SK-N-SH (cell line): ENCODE results near the gene DCTN3. TPM values are rescaled to one million over a fixed set of nuclear protein-coding genes. Genes with fewer than 3 reads are reported as not detected.

Experiments
- CTCF ChIA-PET: fragments of 300-600, 350-600 bp; formaldehyde crosslinking; extraction: SDS; loops from one replicate; lab custom pipeline; 2021; lab: Yijun Ruan, JAX
- POLR2A ChIA-PET: fragments of 350-600 bp; sonication (Branson Sonifier 250); formaldehyde crosslinking; extraction: SDS; loops from one replicate; lab custom pipeline; 2020; ENCODE audit warnings: antibody characterized with exemption, inconsistent platforms; lab: Yijun Ruan, JAX
- DNase-seq: peaks from one replicate; pipeline ENCODE4 v3.0.0; 2012
- H2AFZ ChIP-seq: fragments of 200-600 bp; sonication (generic); 2 replicates; pipeline ENCODE4 v1.8.1; 2016; ENCODE audit warnings: antibody characterized with exemption, mild to moderate bottlenecking, low read depth
- H3F3A ChIP-seq: fragments of 200-600 bp; sonication (generic); replicated peaks from 2 replicates; pipeline ENCODE3; 2016; ENCODE audit warnings: antibody characterized with exemption, mild to moderate bottlenecking; ENCODE audit not compliant: insufficient read depth
- H3K27ac ChIP-seq, 2 experiments: fragments of 200-500 bp in 1 of 2; fragments of 200-600 bp in 1 of 2; sonication (Bioruptor generic) in 1 of 2; sonication (generic), shearing (Covaris generic) in 1 of 2; 2 replicates each; pipeline versions ENCODE4 v1.5.1 to v1.6.1; 2014 to 2016; ENCODE audit warnings: low read depth in 2 of 2, inconsistent platforms in 1 of 2, low read length in 1 of 2, mild to moderate bottlenecking in 1 of 2, mixed read lengths in 1 of 2
- H3K27me3 ChIP-seq: fragments of 200-600 bp; sonication (generic), shearing (Covaris generic); 2 replicates; pipeline ENCODE4 v1.6.1; 2016; ENCODE audit warnings: mixed run types; ENCODE audit not compliant: insufficient read depth
- H3K36me3 ChIP-seq, 2 experiments: fragments of 200-500 bp in 1 of 2; fragments of 200-600 bp in 1 of 2; sonication (Bioruptor generic) in 1 of 2; sonication (generic) in 1 of 2; replicated peaks in 1 of 2; 2 replicates each; pipeline versions ENCODE3 to v1.5.1; 2014 to 2016; ENCODE audit warnings: low read length in 1 of 2, mild to moderate bottlenecking in 1 of 2; ENCODE audit not compliant: insufficient read depth in 2 of 2, control insufficient read depth in 1 of 2
- H3K4me1 ChIP-seq, 2 experiments: fragments of 200-500 bp in 1 of 2; fragments of 200-600 bp in 1 of 2; sonication (Bioruptor generic) in 1 of 2; sonication (generic), shearing (Covaris generic) in 1 of 2; 2 replicates each; pipeline versions ENCODE4 v1.5.1 to v1.6.1; 2014 to 2016; ENCODE audit warnings: low read depth in 1 of 2, low read length in 1 of 2, mixed run types in 1 of 2; ENCODE audit not compliant: insufficient read depth in 2 of 2, control insufficient read depth in 1 of 2
- H3K4me2 ChIP-seq: fragments of 200-600 bp; sonication (generic), shearing (Covaris generic); 2 replicates; pipeline ENCODE4 v1.6.1; 2017; ENCODE audit warnings: mixed run types
- H3K4me3 ChIP-seq, 2 experiments: fragments of 200-500 bp in 1 of 2; fragments of 200-600 bp in 1 of 2; sonication (Bioruptor generic) in 1 of 2; sonication (generic), shearing (Covaris generic) in 1 of 2; 2 replicates each; pipeline versions ENCODE4 v1.5.1 to v1.8.1; 2014 to 2016; ENCODE audit warnings: low read depth in 2 of 2, inconsistent platforms in 1 of 2, low read length in 1 of 2, mild to moderate bottlenecking in 1 of 2, mixed read lengths in 1 of 2, moderate library complexity in 1 of 2
- H3K79me2 ChIP-seq: fragments of 200-600 bp; sonication (generic); 2 replicates; pipeline ENCODE4 v1.8.1; 2017; ENCODE audit warnings: mild to moderate bottlenecking; ENCODE audit not compliant: insufficient read depth
- H3K9ac ChIP-seq: fragments of 200-600 bp; sonication (generic); 2 replicates; pipeline ENCODE4 v1.6.1; 2017; ENCODE audit warnings: mixed run types
- H3K9me2 ChIP-seq: fragments of 200-600 bp; sonication (generic); 2 replicates; pipeline ENCODE4 v1.6.1; 2017; ENCODE audit warnings: mixed run types
- H3K9me3 ChIP-seq: fragments of 200-600 bp; sonication (generic); 2 replicates; pipeline ENCODE4 v1.6.1; 2017; ENCODE audit warnings: mixed run types, mild to moderate bottlenecking, moderate library complexity
- H4K20me1 ChIP-seq: fragments of 200-600 bp; sonication (generic); 2 replicates; pipeline ENCODE4 v1.6.1; 2017; ENCODE audit warnings: mild to moderate bottlenecking, mixed run types; ENCODE audit not compliant: insufficient read depth
- EP300 ChIP-seq, 2 experiments: IDR thresholded peaks; 2 replicates each; pipeline versions ENCODE4 v1.4.0 to v1.6.1; 2012; ENCODE audit warnings: borderline replicate concordance in 1 of 2, low read depth in 1 of 2, low read length in 1 of 2
- FOSL2 ChIP-seq: IDR thresholded peaks from 2 replicates; pipeline ENCODE4 v1.4.0; 2012; ENCODE audit warnings: low read depth, mild to moderate bottlenecking, moderate library complexity, borderline replicate concordance
- FOXJ3 ChIP-seq: sonication (generic); formaldehyde crosslinking; IDR thresholded peaks from 2 replicates; pipeline ENCODE4 v1.5.1; 2020; ENCODE audit warnings: mild to moderate bottlenecking, missing genetic modification reagents
- FOXM1 ChIP-seq: IDR thresholded peaks from 2 replicates; pipeline ENCODE4 v1.4.0; 2012; ENCODE audit warnings: low read depth, mild to moderate bottlenecking
- GABPA ChIP-seq: IDR thresholded peaks from 2 replicates; pipeline ENCODE4 v1.4.0; 2012; ENCODE audit warnings: low read depth, mild to moderate bottlenecking
- GATA2 ChIP-seq: sonication (generic); formaldehyde crosslinking; IDR thresholded peaks from 2 replicates; pipeline ENCODE4 v1.5.0; 2020; ENCODE audit warnings: mild to moderate bottlenecking, missing genetic modification reagents
- IRF3 ChIP-seq: fragments of 150-350 bp; IDR thresholded peaks from 2 replicates; pipeline ENCODE4 v1.6.1; 2016; ENCODE audit warnings: mild to moderate bottlenecking, low read depth, low read length
- JUND ChIP-seq: IDR thresholded peaks from 2 replicates; pipeline ENCODE4 v1.4.0; 2012
- NFIC ChIP-seq: IDR thresholded peaks from 2 replicates; pipeline ENCODE4 v1.4.0; 2012; ENCODE audit warnings: borderline replicate concordance
- NRF1 ChIP-seq: IDR thresholded peaks from 2 replicates; pipeline ENCODE4 v1.6.1; 2012; ENCODE audit warnings: low read depth, mild to moderate bottlenecking, low read length
- RAD21 ChIP-seq: IDR thresholded peaks from 2 replicates; pipeline ENCODE4 v1.6.1; 2012; ENCODE audit warnings: mild to moderate bottlenecking, low read length
- RCOR1 ChIP-seq: fragments of 150-350 bp; IDR thresholded peaks from 2 replicates; pipeline ENCODE4 v1.6.1; 2017; ENCODE audit warnings: antibody characterized with exemption, low read length
- RFX5 ChIP-seq: IDR thresholded peaks from 2 replicates; pipeline ENCODE4 v1.6.1; 2012; ENCODE audit warnings: mild to moderate bottlenecking, improper control_type of control experiment, low read length
- TAF1 ChIP-seq: IDR thresholded peaks from 2 replicates; pipeline ENCODE4 v1.6.1; 2012; ENCODE audit warnings: low read depth, mild to moderate bottlenecking, low read length, moderate library complexity, borderline replicate concordance
- TEAD4 ChIP-seq: IDR thresholded peaks from 2 replicates; pipeline ENCODE4 v1.4.0; 2012; ENCODE audit warnings: mild to moderate bottlenecking, borderline replicate concordance; ENCODE audit not compliant: insufficient read depth
- WGBS: methylation state at CpG from one replicate; pipeline ENCODE4 v1.1.6; 2017; ENCODE audit warnings: low lambda C conversion rate; 5-methylcytosine and 5-hydroxymethylcytosine counted together
- polyA plus RNA-seq, 3 experiments: library from polyadenylated mRNA; depleted of rRNA; stranded (reverse); fragments of >200 nt; gene quantifications; 2 replicates each; pipeline ENCODE4 v1.2.3, GENCODE V29; 2012
- TF ChIP-seq, protein P1 (sequence below): IDR thresholded peaks from 2 replicates; pipeline ENCODE4 v1.6.1; 2012; ENCODE audit warnings: mild to moderate bottlenecking, low read depth, low read length, moderate library complexity

The DCTN3 gene
- polyA plus RNA-seq, 1 of the 3 experiments (the other 2 are of a cell fraction), result 300 TPM

DNA sequence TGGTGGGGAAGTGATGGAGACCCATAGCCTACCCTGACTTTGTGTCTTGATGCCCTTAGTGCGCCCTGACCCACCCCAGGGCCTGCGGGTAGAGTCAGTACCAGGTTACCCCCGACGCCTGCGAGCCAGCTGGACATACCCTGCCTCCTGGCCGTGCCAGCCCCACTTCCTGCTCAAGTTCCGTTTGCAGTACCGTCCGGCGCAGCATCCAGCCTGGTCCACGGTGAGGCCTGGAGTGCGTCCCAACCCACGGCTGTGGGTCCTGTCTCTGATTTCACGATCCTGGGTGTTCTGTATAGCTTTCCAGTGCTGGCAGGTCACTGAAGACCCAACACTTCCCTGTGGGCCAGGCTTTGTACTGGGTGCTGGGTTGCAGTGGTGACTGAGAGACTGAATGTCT, 38.2 kb upstream of the DCTN3 start:
- no peak for DNase-seq
- Histone ChIP-seq H3K36me3 (no peaks in the 10 kb centered on the region), H3K9ac (no peak overlapping the region), H3K9me2 (no peaks in the 10 kb centered on the region), H3K4me3 (no peak overlapping the region), H3K4me1 (peaks cover 8 to 27% of the 10 kb centered on the region in 2 experiments), H3K27me3 (no peaks in the 10 kb centered on the region), H3F3A (peaks cover 3% of the 10 kb centered on the region), H4K20me1 (no peaks in the 10 kb centered on the region), H3K27ac (no peak overlapping the region), H2AFZ (no peak overlapping the region), H3K4me2 (no peak overlapping the region), H3K9me3 (no peaks in the 10 kb centered on the region), H3K79me2 (no peaks in the 10 kb centered on the region)
- TF ChIP-seq, protein P1, sequence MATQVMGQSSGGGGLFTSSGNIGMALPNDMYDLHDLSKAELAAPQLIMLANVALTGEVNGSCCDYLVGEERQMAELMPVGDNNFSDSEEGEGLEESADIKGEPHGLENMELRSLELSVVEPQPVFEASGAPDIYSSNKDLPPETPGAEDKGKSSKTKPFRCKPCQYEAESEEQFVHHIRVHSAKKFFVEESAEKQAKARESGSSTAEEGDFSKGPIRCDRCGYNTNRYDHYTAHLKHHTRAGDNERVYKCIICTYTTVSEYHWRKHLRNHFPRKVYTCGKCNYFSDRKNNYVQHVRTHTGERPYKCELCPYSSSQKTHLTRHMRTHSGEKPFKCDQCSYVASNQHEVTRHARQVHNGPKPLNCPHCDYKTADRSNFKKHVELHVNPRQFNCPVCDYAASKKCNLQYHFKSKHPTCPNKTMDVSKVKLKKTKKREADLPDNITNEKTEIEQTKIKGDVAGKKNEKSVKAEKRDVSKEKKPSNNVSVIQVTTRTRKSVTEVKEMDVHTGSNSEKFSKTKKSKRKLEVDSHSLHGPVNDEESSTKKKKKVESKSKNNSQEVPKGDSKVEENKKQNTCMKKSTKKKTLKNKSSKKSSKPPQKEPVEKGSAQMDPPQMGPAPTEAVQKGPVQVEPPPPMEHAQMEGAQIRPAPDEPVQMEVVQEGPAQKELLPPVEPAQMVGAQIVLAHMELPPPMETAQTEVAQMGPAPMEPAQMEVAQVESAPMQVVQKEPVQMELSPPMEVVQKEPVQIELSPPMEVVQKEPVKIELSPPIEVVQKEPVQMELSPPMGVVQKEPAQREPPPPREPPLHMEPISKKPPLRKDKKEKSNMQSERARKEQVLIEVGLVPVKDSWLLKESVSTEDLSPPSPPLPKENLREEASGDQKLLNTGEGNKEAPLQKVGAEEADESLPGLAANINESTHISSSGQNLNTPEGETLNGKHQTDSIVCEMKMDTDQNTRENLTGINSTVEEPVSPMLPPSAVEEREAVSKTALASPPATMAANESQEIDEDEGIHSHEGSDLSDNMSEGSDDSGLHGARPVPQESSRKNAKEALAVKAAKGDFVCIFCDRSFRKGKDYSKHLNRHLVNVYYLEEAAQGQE, result no peak
- TF ChIP-seq JUND, result no peak
- TF ChIP-seq RFX5, result no peak
- WGBS, result 97% methylated on average over 14 of the region's 14 CpGs
- ChIA-PET POLR2A (no interaction called here), CTCF (interaction anchor here (0.6 to 2.4 kb wide), 4 partner anchors 12 to 130 kb away, joined by 3 to 7 read pairs (median 3); partner anchors contain the start of gene GALT)

DNA sequence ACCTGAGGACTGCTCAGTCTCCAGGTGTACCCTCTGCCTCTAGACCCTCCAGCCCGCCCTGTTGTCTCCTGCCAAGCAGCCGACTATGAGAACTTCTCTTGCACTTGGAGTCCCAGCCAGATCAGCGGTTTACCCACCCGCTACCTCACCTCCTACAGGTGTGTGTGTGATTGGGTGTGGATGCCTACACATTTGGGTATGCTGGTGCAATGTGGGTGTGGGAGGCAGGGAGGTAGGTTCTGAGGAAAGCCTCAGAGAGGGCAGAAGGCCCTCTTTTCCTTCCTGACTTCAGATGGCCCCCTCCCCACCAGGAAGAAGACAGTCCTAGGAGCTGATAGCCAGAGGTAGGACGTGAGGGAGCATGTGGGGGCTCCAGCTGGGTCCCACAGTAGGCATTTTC, 36.7 kb upstream of the DCTN3 start:
- Histone ChIP-seq H3K9me2 (no peaks in the 10 kb centered on the region), H3K36me3 (no peaks in the 10 kb centered on the region), H3K27me3 (no peaks in the 10 kb centered on the region), H4K20me1 (no peaks in the 10 kb centered on the region), H3K4me2 (no peak overlapping the region)
- POLR2A ChIA-PET, result no interaction called here
- TF ChIP-seq FOXM1, result no peak
- TF ChIP-seq RAD21, result no peak
- TF ChIP-seq NFIC, result no peak
- no peak for TF ChIP-seq TEAD4
- TF ChIP-seq FOXJ3, result no peak
- TF ChIP-seq IRF3, result no peak
- TF ChIP-seq, protein P1, result no peak
- no peak for TF ChIP-seq TAF1
- no peak for TF ChIP-seq RCOR1
- TF ChIP-seq GABPA, result no peak
- no peak for TF ChIP-seq FOSL2
- TF ChIP-seq GATA2 (CRISPR knock-in tag), result no peak
- TF ChIP-seq EP300 (IDR thresholded peaks at IDR 0.05; ENCODE audit: borderline replicate concordance in 1 of 2, low read depth in 1 of 2, low read length in 1 of 2), result no peak
- no peak for TF ChIP-seq NRF1
- TF ChIP-seq, all 33 proteins: peak for 0
- H3K27ac ChIP-seq, result no peak overlapping the region
- peaks cover 20 to 41% of the 10 kb centered on the region in 2 experiments for H3K4me1 ChIP-seq
- H3F3A ChIP-seq, result peaks cover 3% of the 10 kb centered on the region
- no peaks in the 10 kb centered on the region for H3K79me2 ChIP-seq
- H3K9ac ChIP-seq, result no peak overlapping the region
- CTCF ChIA-PET, result interaction anchor here (1.5 to 2.4 kb wide), 5 partner anchors 8 to 45 kb away, joined by 4 to 11 read pairs (median 7); partner anchors contain the start of gene GALT
- H3K4me3 ChIP-seq, result no peak overlapping the region
- no peak overlapping the region for H2AFZ ChIP-seq
- DNase-seq, result no peak
- 90% methylated on average over 5 of the region's 5 CpGs for WGBS
- H3K9me3 ChIP-seq, result no peaks in the 10 kb centered on the region
